PFSK-1 (cell line): ENCODE results near the gene LIPM.

Experiments
- FOXP2 ChIP-seq: optimal IDR thresholded peaks from 2 replicates; pipeline ENCODE3; 2011; ENCODE audit warnings: borderline replicate concordance, control low read depth, inconsistent platforms; ENCODE audit not compliant: insufficient read depth; ENCODE audit errors: extremely low read length, extremely low read depth
- POLR2AphosphoS5 ChIP-seq: IDR thresholded peaks from 2 replicates; pipeline ENCODE4 v1.6.1; 2012; ENCODE audit warnings: low read depth, mild to moderate bottlenecking, control low read depth, low read length, moderate library complexity
- REST ChIP-seq, 2 experiments: IDR thresholded peaks; 2 replicates each; pipeline versions ENCODE4 v1.6.1 to v1.8.0; 2011 to 2012; ENCODE audit warnings: low read depth in 2 of 2, low read length in 2 of 2, control low read depth in 1 of 2, inconsistent platforms in 1 of 2, mild to moderate bottlenecking in 1 of 2, moderate library complexity in 1 of 2; ENCODE audit not compliant: insufficient read depth in 1 of 2
- SIN3A ChIP-seq: IDR thresholded peaks from 2 replicates; pipeline ENCODE4 v1.6.1; 2012; ENCODE audit warnings: mild to moderate bottlenecking, low read length, moderate library complexity, borderline replicate concordance; ENCODE audit not compliant: insufficient read depth
- TAF1 ChIP-seq: IDR thresholded peaks from 2 replicates; pipeline ENCODE4 v1.6.1; 2012; ENCODE audit warnings: low read length, control low read depth, borderline replicate concordance; ENCODE audit not compliant: insufficient read depth

GRCh38 chr10:88835910-88836221 is 33.3 kb downstream of the LIPM start:
- TF ChIP-seq POLR2AphosphoS5 (no peak), TAF1 (no peak), REST (IDR thresholded peaks at IDR 0.05; ENCODE audit: insufficient read depth in 1 of 2, low read depth in 2 of 2, low read length in 2 of 2) (no peak), SIN3A (no peak), FOXP2 (no peak)
